H1 (cell line): Measurements from ENCODE around the gene TMIGD1. TPM values are rescaled to one million over a fixed set of nuclear protein-coding genes. Genes with fewer than 3 reads are reported as not detected.
A peak's percentile ranks its signal among the peaks of the same experiment; 100 is the strongest.

Source experiments
- CTCF ChIA-PET: fragments of 300-600 bp; sonication (Branson Sonifier 250); formaldehyde crosslinking; loops from one replicate; lab custom pipeline; 2021; ENCODE audit not compliant: partially characterized antibody; lab: Charles Lee
- POLR2A ChIA-PET: fragments of 300-600 bp; sonication (Branson Sonifier 250); formaldehyde crosslinking; loops from one replicate; lab custom pipeline; 2021; ENCODE audit warnings: inconsistent platforms; ENCODE audit not compliant: partially characterized antibody; lab: Charles Lee
- DNase-seq, 2 experiments: peaks; one replicate each; pipeline versions ENCODE4 v3.0.0 to v3.0.0-alpha.2; 2010 to 2022; ENCODE audit warnings: low spot score in 2 of 2, low read depth in 1 of 2, mixed read lengths in 1 of 2
- FAIRE-seq: peaks from 2 replicates; lab custom pipeline; 2011; peaks lifted over from hg19 to GRCh38; lab: Jason Lieb, UNC
- H2AFZ ChIP-seq: 2 replicates; pipeline ENCODE4 v1.8.1; 2012; ENCODE audit warnings: low read length, inconsistent platforms
- H2AK5ac ChIP-seq: 2 replicates; pipeline ENCODE4 v1.6.1; 2013; ENCODE audit warnings: low read depth, low read length
- H2BK120ac ChIP-seq: replicated peaks from 2 replicates; pipeline ENCODE3; 2013; ENCODE audit warnings: low read depth, low read length, inconsistent platforms
- H2BK12ac ChIP-seq: 2 replicates; pipeline ENCODE4 v1.6.1; 2013; ENCODE audit warnings: low read depth, low read length
- H2BK15ac ChIP-seq: 2 replicates; pipeline ENCODE4 v1.6.1; 2013; ENCODE audit warnings: low read length
- H2BK20ac ChIP-seq: 2 replicates; pipeline ENCODE4 v1.6.1; 2013; ENCODE audit warnings: low read length
- H2BK5ac ChIP-seq: 2 replicates; pipeline ENCODE4 v1.6.1; 2013; ENCODE audit warnings: low read depth, low read length
- H3K14ac ChIP-seq: 2 replicates; pipeline ENCODE4 v1.6.1; 2013; ENCODE audit warnings: inconsistent platforms; ENCODE audit not compliant: insufficient read length
- H3K18ac ChIP-seq: 2 replicates; pipeline ENCODE4 v1.6.1; 2013; ENCODE audit warnings: low read length; ENCODE audit errors: extremely low read depth
- H3K23ac ChIP-seq: 2 replicates; pipeline ENCODE4 v1.6.1; 2013; ENCODE audit warnings: inconsistent platforms; ENCODE audit not compliant: insufficient read length
- H3K23me2 ChIP-seq: 2 replicates; pipeline ENCODE4 v1.6.1; 2013; ENCODE audit warnings: low read depth, low read length
- H3K27ac ChIP-seq: 2 replicates; pipeline ENCODE4 v1.6.1; 2011; ENCODE audit warnings: low read depth, low read length, inconsistent platforms
- H3K27me3 ChIP-seq, 4 experiments: replicated peaks in 1 of 4; 1 replicate in 1 of 4; 2 replicates in 3 of 4; pipeline versions ENCODE4 v1.6.1 to v1.8.1; 2011 to 2013; ENCODE audit warnings: low read length in 3 of 4, mild to moderate bottlenecking in 3 of 4, inconsistent platforms in 2 of 4, mixed read lengths in 2 of 4, moderate library complexity in 1 of 4; ENCODE audit not compliant: control insufficient read depth in 3 of 4, insufficient read depth in 3 of 4; ENCODE audit errors: extremely low read depth in 1 of 4
- H3K36me3 ChIP-seq, 4 experiments: 2 replicates each; pipeline versions ENCODE4 v1.6.1 to v1.8.1; 2011 to 2013; ENCODE audit warnings: mild to moderate bottlenecking in 4 of 4, low read length in 3 of 4, moderate library complexity in 2 of 4, control low read depth in 1 of 4, inconsistent platforms in 1 of 4; ENCODE audit not compliant: insufficient read depth in 4 of 4, control insufficient read depth in 2 of 4
- H3K4ac ChIP-seq: replicated peaks from 2 replicates; pipeline ENCODE3; 2013; ENCODE audit warnings: low read length, low read depth, mixed read lengths, inconsistent platforms; ENCODE audit not compliant: insufficient read length
- H3K4me1 ChIP-seq, 4 experiments: replicated peaks in 1 of 4; 1 replicate in 1 of 4; 2 replicates in 3 of 4; pipeline versions ENCODE4 v1.6.1 to v1.8.1; 2011 to 2013; ENCODE audit warnings: low read length in 3 of 4, inconsistent platforms in 2 of 4, mixed read lengths in 1 of 4; ENCODE audit not compliant: insufficient read depth in 4 of 4, control insufficient read depth in 3 of 4
- H3K4me2 ChIP-seq, 2 experiments: 2 replicates each; pipeline versions ENCODE4 v1.6.1 to v1.8.1; 2011 to 2013; ENCODE audit warnings: low read depth in 2 of 2, low read length in 2 of 2, control low read depth in 1 of 2, inconsistent platforms in 1 of 2, mild to moderate bottlenecking in 1 of 2; ENCODE audit not compliant: insufficient read depth in 1 of 2
- H3K4me3 ChIP-seq, 4 experiments: fragments of 200-600, 300-600 bp in 1 of 4; sonication (generic), shearing (Covaris generic), sonication (Bioruptor Twin) in 1 of 4; 2 replicates each; pipeline versions ENCODE4 v1.5.1 to v1.8.1; 2011 to 2016; ENCODE audit warnings: low read length in 4 of 4, low read depth in 3 of 4, control low read depth in 2 of 4, inconsistent platforms in 2 of 4, mild to moderate bottlenecking in 2 of 4, mixed read lengths in 1 of 4, moderate library complexity in 1 of 4; ENCODE audit not compliant: insufficient read depth in 2 of 4; ENCODE audit errors: extremely low read depth in 1 of 4
- H3K56ac ChIP-seq: replicated peaks from 2 replicates; pipeline ENCODE3; 2013; ENCODE audit warnings: low read depth, mild to moderate bottlenecking, mixed read lengths, low read length, inconsistent platforms; ENCODE audit not compliant: insufficient read length
- H3K79me1 ChIP-seq: 2 replicates; pipeline ENCODE4 v1.6.1; 2013; ENCODE audit warnings: low read depth, low read length, control low read depth
- H3K79me2 ChIP-seq, 2 experiments: 2 replicates each; pipeline versions ENCODE4 v1.6.1 to v1.8.1; 2012 to 2013; ENCODE audit warnings: low read length in 2 of 2, mild to moderate bottlenecking in 2 of 2, inconsistent platforms in 1 of 2; ENCODE audit not compliant: insufficient read depth in 2 of 2, control insufficient read depth in 1 of 2
- H3K9ac ChIP-seq, 4 experiments: replicated peaks in 1 of 4; 1 replicate in 1 of 4; 2 replicates in 3 of 4; pipeline versions ENCODE4 v1.6.1 to v1.8.1; 2011 to 2013; ENCODE audit warnings: low read depth in 3 of 4, low read length in 3 of 4, control low read depth in 2 of 4, mild to moderate bottlenecking in 2 of 4, moderate library complexity in 2 of 4, inconsistent platforms in 1 of 4; ENCODE audit errors: extremely low read depth in 1 of 4
- H3K9me3 ChIP-seq, 2 experiments: 2 replicates each; pipeline versions ENCODE4 v1.6.1 to v1.8.1; 2012 to 2013; ENCODE audit warnings: mild to moderate bottlenecking in 2 of 2, moderate library complexity in 2 of 2, control low read depth in 1 of 2, inconsistent platforms in 1 of 2, low read depth in 1 of 2, low read length in 1 of 2, mixed read lengths in 1 of 2; ENCODE audit not compliant: insufficient read depth in 2 of 2
- H4K20me1 ChIP-seq, 2 experiments: replicated peaks in 1 of 2; 2 replicates each; pipeline versions ENCODE3 to v1.8.1; 2011 to 2013; ENCODE audit warnings: inconsistent platforms in 2 of 2, low read length in 2 of 2, mild to moderate bottlenecking in 1 of 2; ENCODE audit not compliant: insufficient read depth in 2 of 2, control insufficient read depth in 1 of 2
- H4K5ac ChIP-seq: 2 replicates; pipeline ENCODE4 v1.6.1; 2013; ENCODE audit warnings: low read length, low read depth, mixed read lengths, inconsistent platforms; ENCODE audit not compliant: insufficient read length
- H4K8ac ChIP-seq: 2 replicates; pipeline ENCODE4 v1.8.0; 2013; ENCODE audit warnings: mild to moderate bottlenecking, moderate library complexity, low read length, inconsistent platforms; ENCODE audit not compliant: insufficient read depth; ENCODE audit errors: extremely low read depth
- H4K91ac ChIP-seq: replicated peaks from 2 replicates; pipeline ENCODE3; 2013; ENCODE audit warnings: low read length, mixed read lengths, inconsistent platforms; ENCODE audit not compliant: insufficient read length
- BRCA1 ChIP-seq: IDR thresholded peaks from 2 replicates; pipeline ENCODE4 v1.6.1; 2012; ENCODE audit warnings: low read depth, low read length, improper control_type of control experiment
- CBX8 ChIP-seq: fragments of 300-800, 300-1000 bp; sonication (generic); IDR thresholded peaks from 2 replicates; pipeline ENCODE4 v1.7.1; 2016; ENCODE audit warnings: low read depth, low read length, borderline replicate concordance
- E2F6 ChIP-seq: IDR thresholded peaks from 2 replicates; pipeline ENCODE4 v1.6.1; 2012; ENCODE audit warnings: inconsistent platforms
- EGR1 ChIP-seq: IDR thresholded peaks from 2 replicates; pipeline ENCODE4 v1.6.1; 2011; ENCODE audit warnings: low read depth, low read length, borderline replicate concordance
- EZH2 ChIP-seq: fragments of 200-600 bp; sonication (generic); IDR thresholded peaks from 2 replicates; pipeline ENCODE4 v1.7.1; 2012; ENCODE audit warnings: low read depth, mild to moderate bottlenecking, moderate library complexity, low read length, inconsistent platforms; ENCODE audit not compliant: severe bottlenecking
- FOSL1 ChIP-seq: IDR thresholded peaks from 2 replicates; pipeline ENCODE4 v1.6.1; 2011; ENCODE audit warnings: mild to moderate bottlenecking, low read depth, low read length, moderate library complexity; ENCODE audit not compliant: insufficient read depth
- POLR2A ChIP-seq, 2 experiments: IDR thresholded peaks; 1 replicate in 1 of 2; 2 replicates in 1 of 2; pipeline ENCODE4 v1.6.1; 2011; ENCODE audit warnings: low read depth in 2 of 2, low read length in 2 of 2, mild to moderate bottlenecking in 2 of 2; ENCODE audit errors: control extremely low read depth in 1 of 2
- POLR2AphosphoS5 ChIP-seq: IDR thresholded peaks from 2 replicates; pipeline ENCODE4 v1.6.1; 2011; ENCODE audit warnings: low read depth, low read length
- POU5F1 ChIP-seq: IDR thresholded peaks from 2 replicates; pipeline ENCODE4 v1.6.1; 2011; ENCODE audit warnings: low read depth, mild to moderate bottlenecking, low read length, moderate library complexity
- SP2 ChIP-seq: IDR thresholded peaks from 2 replicates; pipeline ENCODE4 v1.6.1; 2012; ENCODE audit warnings: mild to moderate bottlenecking, low read length, inconsistent platforms
- SP4 ChIP-seq: IDR thresholded peaks from 2 replicates; pipeline ENCODE4 v1.6.1; 2012; ENCODE audit warnings: low read length, inconsistent platforms
- TAF1 ChIP-seq: IDR thresholded peaks from 2 replicates; pipeline ENCODE4 v1.6.1; 2011; ENCODE audit warnings: mild to moderate bottlenecking, low read depth, low read length
- YY1 ChIP-seq: IDR thresholded peaks from 2 replicates; pipeline ENCODE4 v1.6.1; 2011; ENCODE audit warnings: low read depth, mild to moderate bottlenecking, low read length
- WGBS, 2 experiments: shearing (Covaris generic) in 1 of 2; methylation state at CpG; one replicate each; pipeline versions ENCODE4 v1.1.6 to v1.1.7; 2013 to 2015; ENCODE audit warnings: low lambda C conversion rate in 2 of 2, mixed read lengths in 2 of 2, inconsistent platforms in 1 of 2, low coverage in 1 of 2, missing lambda C conversion rate in 1 of 2; ENCODE audit not compliant: insufficient replicate concordance in 2 of 2, insufficient coverage in 1 of 2, insufficient read length in 1 of 2; ENCODE audit errors: extremely low coverage in 1 of 2, missing lambda C conversion rate in 1 of 2; 5-methylcytosine and 5-hydroxymethylcytosine counted together
- polyA plus RNA-seq, 7 experiments: library from polyadenylated mRNA; depleted of rRNA in 3 of 7; stranded (reverse) in 5 of 7; unstranded in 2 of 7; fragments of >200 nt in 5 of 7; fragments of 200-250 nt in 2 of 7; gene quantifications; 1 replicate in 5 of 7; 2 replicates in 1 of 7; 4 replicates in 1 of 7; pipeline versions ENCODE4 v1.2.1 to v1.2.3, GENCODE V29; 2011 to 2013; ENCODE audit warnings: missing spikeins in 2 of 7, mixed read lengths in 2 of 7
- total RNA-seq: library from RNA; stranded (reverse); fragmentation: NEBNext Ultra II Directional; extraction: Animal tissue kit (Norgen Biotek cat#: 25700); gene quantifications from 2 replicates; pipeline ENCODE4 v1.2.1, GENCODE V29; 2021

Gene TMIGD1
- total and polyA plus RNA-seq, 2 of the 8 experiments (the other 6 are each of a cell fraction or from before 2014, with no cell fraction given) = not detected

GRCh38 chr17:30292286-30292858, 41.5 kb downstream of the TMIGD1 start:
- peaks cover 0 to 12% of the 10 kb centered on the region in 2 experiments; a peak in 2 of 4 replicates for H3K79me2 ChIP-seq
- peaks cover 0 to 5% (median 2%) of the 10 kb centered on the region in 4 experiments; a peak in 3 of 7 replicates for H3K4me1 ChIP-seq
- FAIRE-seq = peak; percentile 45
- H3K4me2 ChIP-seq = peak overlapping the region; percentile 89 to 91
- peak overlapping the region; percentile 59; the same call in 1 of the 2 replicates for H3K27ac ChIP-seq
- H3K36me3 ChIP-seq = peaks cover 0 to 18% (median 4%) of the 10 kb centered on the region in 4 experiments; a peak in 4 of 8 replicates
- H2BK15ac ChIP-seq = no peak overlapping the region
- peak overlapping the region; percentile 57 to 84 (median 66) for H3K9ac ChIP-seq
- H2BK20ac ChIP-seq = no peak overlapping the region
- no peaks in the 10 kb centered on the region for H4K20me1 ChIP-seq
- peaks cover 0 to 2% (median 0%) of the 10 kb centered on the region in 4 experiments; a peak in 2 of 7 replicates for H3K27me3 ChIP-seq
- peak overlapping the region; percentile 87; the same call in 1 of the 2 replicates for H4K8ac ChIP-seq
- no peak overlapping the region for H4K5ac ChIP-seq
- CTCF ChIA-PET = interaction anchor here (1.0 to 1.9 kb wide), 3 partner anchors 36 to 49 kb away, joined by 3 to 5 read pairs (median 4); no protein-coding TSS in a partner anchor
- peak overlapping the region; percentile 5; the same call in 1 of the 2 replicates for H3K18ac ChIP-seq
- no peak overlapping the region for H4K91ac ChIP-seq
- H2AFZ ChIP-seq = peak overlapping the region; percentile 93
- no peak overlapping the region for H3K56ac ChIP-seq
- POLR2A ChIA-PET = interaction anchor here (0.8 to 2.0 kb wide), 12 partner anchors 10 to 184 kb away, joined by 3 to 9 read pairs (median 4); partner anchors contain the start of gene GOSR1
- DNase-seq = peak in 1 of 2 experiments; percentile 39
- no peak overlapping the region for H3K14ac ChIP-seq
- 22% methylated on average over 17 of the region's 17 CpGs; no CpG with 5 or more reads in 1 of the 2 experiments for WGBS, 2 experiments
- H3K9me3 ChIP-seq = no peaks in the 10 kb centered on the region
- no peak overlapping the region for H2BK5ac ChIP-seq
- H2BK12ac ChIP-seq = no peak overlapping the region
- H3K4ac ChIP-seq = no peak overlapping the region
- no peak for TF ChIP-seq E2F6
- peak; percentile 27; the same call in 1 of the 2 replicates for TF ChIP-seq TAF1
- no peak for TF ChIP-seq CBX8
- TF ChIP-seq POLR2A (IDR thresholded peaks at IDR 0.05; ENCODE audit: control extremely low read depth in 1 of 2, low read depth in 2 of 2, low read length in 2 of 2) = peak; percentile 44 to 58; a peak in 1 of 3 replicates
- TF ChIP-seq FOSL1 = no peak
- TF ChIP-seq POU5F1 = no peak
- TF ChIP-seq BRCA1 = no peak
- TF ChIP-seq POLR2AphosphoS5 = peak; percentile 46; the same call in 1 of the 2 replicates
- TF ChIP-seq SP2 = no peak
- TF ChIP-seq SP4 = no peak
- TF ChIP-seq EZH2 = no peak
- TF ChIP-seq EGR1 = no peak
- no peak for TF ChIP-seq YY1
- H3K79me1 ChIP-seq = peaks cover 3% of the 10 kb centered on the region
- peaks cover 6% of the 10 kb centered on the region; the same call in 1 of the 2 replicates for H3K23me2 ChIP-seq
- H3K4me3 ChIP-seq = peak overlapping the region; percentile 74 to 97 (median 86)
- no peak overlapping the region for H3K23ac ChIP-seq
- no peak overlapping the region for H2AK5ac ChIP-seq
- no peak overlapping the region for H2BK120ac ChIP-seq
